ENCODE results near the gene CRIP1. TPM values are rescaled to one million over a fixed set of nuclear protein-coding genes. Genes with fewer than 3 reads are reported as not detected.

CRIP1 gene
- polyA plus RNA-seq, 3 donors: 688 to 2,084 (median 1,032) TPM

DNA sequence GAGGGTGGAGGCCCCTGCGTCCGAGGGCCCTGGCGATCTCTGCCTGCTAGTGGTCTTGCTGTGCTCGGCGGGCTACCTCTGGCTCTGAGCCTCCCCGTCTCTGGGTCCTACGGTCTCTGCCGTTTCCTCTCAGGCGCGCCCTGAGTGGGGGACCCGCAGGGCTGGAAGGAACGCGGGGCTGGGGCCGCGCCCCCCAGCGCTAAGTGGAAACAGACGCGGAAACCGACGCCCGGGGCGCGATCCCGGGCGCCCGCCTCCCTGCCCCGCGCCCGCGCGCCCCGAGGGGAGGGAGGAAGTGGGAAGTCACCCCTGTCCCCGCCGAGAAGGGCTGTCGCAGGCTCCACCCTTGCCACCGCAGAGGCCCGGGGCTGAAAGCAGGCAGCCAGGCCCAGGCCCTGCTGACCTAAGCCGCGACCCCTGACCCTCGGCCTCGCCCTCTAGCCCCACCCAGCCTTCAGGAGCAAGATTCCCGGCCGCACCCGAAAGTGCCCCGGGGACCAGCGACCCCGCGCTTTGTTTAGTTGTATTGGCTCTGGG is 831 bp downstream of the CRIP1 start:
- H3K4me1 ChIP-seq (ENCODE audit: control insufficient read depth in 1 of 2, insufficient read depth in 2 of 2, low read length in 2 of 2): peaks cover 66 to 81% of the 10 kb centered on the region in 2 donors
- peak overlapping the region; percentile 67 to 94 (median 91) for H3K27ac Mint-ChIP-seq
- intact Hi-C loops (cut with micrococcal nuclease): loop anchor here in 1 of 2 donors (10.0 kb wide), 1 partner anchor 423 kb away; the partner anchor contains the start of gene GPR132
- H2AFZ ChIP-seq (ENCODE audit: insufficient read depth, low read depth, low read length, poor library complexity, severe bottlenecking): peak overlapping the region; percentile 50
- H3K79me2 ChIP-seq (ENCODE audit: insufficient read depth, low read length): peaks cover 5% of the 10 kb centered on the region
- TF ChIP-seq, protein P1, sequence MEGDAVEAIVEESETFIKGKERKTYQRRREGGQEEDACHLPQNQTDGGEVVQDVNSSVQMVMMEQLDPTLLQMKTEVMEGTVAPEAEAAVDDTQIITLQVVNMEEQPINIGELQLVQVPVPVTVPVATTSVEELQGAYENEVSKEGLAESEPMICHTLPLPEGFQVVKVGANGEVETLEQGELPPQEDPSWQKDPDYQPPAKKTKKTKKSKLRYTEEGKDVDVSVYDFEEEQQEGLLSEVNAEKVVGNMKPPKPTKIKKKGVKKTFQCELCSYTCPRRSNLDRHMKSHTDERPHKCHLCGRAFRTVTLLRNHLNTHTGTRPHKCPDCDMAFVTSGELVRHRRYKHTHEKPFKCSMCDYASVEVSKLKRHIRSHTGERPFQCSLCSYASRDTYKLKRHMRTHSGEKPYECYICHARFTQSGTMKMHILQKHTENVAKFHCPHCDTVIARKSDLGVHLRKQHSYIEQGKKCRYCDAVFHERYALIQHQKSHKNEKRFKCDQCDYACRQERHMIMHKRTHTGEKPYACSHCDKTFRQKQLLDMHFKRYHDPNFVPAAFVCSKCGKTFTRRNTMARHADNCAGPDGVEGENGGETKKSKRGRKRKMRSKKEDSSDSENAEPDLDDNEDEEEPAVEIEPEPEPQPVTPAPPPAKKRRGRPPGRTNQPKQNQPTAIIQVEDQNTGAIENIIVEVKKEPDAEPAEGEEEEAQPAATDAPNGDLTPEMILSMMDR (IDR thresholded peaks at IDR 0.05): no peak
- no peaks in the 10 kb centered on the region for H3K9me3 ChIP-seq (replicated peaks in 1 of 2; ENCODE audit: control insufficient read depth in 1 of 2, insufficient read depth in 1 of 2, low read length in 2 of 2)
- peaks cover 0 to 5% (median 3%) of the 10 kb centered on the region in 7 donors for H3K9me3 Mint-ChIP-seq
- H3K4me1 Mint-ChIP-seq: peaks cover 49% of the 10 kb centered on the region
- DNase-seq: peak; percentile 79 to 80 (median 79)
- peaks cover 27 to 46% (median 36%) of the 10 kb centered on the region in 3 donors for H3K27me3 Mint-ChIP-seq (ENCODE audit: low read depth in 3 of 3)
- peaks cover 22% of the 10 kb centered on the region for H4K20me1 ChIP-seq (ENCODE audit: insufficient read depth, low read length)
- H3K9ac ChIP-seq (ENCODE audit: insufficient read depth, low read length, poor library complexity, severe bottlenecking): peak overlapping the region; percentile 95
- H3K4me3 Mint-ChIP-seq: peak overlapping the region; percentile 80 to 87
- peaks cover 2 to 39% of the 10 kb centered on the region in 2 donors for H3K27me3 ChIP-seq (ENCODE audit: control insufficient read depth in 2 of 2, insufficient read depth in 2 of 2, low read length in 2 of 2)
- peak overlapping the region; percentile 82 for H3K4me2 ChIP-seq (replicated peaks; ENCODE audit: extremely low read depth, low read length, poor library complexity, severe bottlenecking)
- WGBS (ENCODE audit: insufficient coverage): under 1% methylated on average over 44 of the region's 48 CpGs
- H3K36me3 Mint-ChIP-seq: peaks cover 5 to 9% of the 10 kb centered on the region in 2 donors
- peak overlapping the region; percentile 58 to 89 (median 72) for H3K4me3 ChIP-seq (replicated peaks in 1 of 3; ENCODE audit: low read depth in 2 of 3, low read length in 3 of 3)
- peaks cover 0 to 3% of the 10 kb centered on the region in 2 donors for H3K36me3 ChIP-seq (replicated peaks in 1 of 2; ENCODE audit: control insufficient read depth in 1 of 2, insufficient read depth in 2 of 2, low read length in 2 of 2)
- peak overlapping the region; percentile 79 to 94 for H3K27ac ChIP-seq (ENCODE audit: low read depth in 1 of 2, low read length in 2 of 2)

DNA sequence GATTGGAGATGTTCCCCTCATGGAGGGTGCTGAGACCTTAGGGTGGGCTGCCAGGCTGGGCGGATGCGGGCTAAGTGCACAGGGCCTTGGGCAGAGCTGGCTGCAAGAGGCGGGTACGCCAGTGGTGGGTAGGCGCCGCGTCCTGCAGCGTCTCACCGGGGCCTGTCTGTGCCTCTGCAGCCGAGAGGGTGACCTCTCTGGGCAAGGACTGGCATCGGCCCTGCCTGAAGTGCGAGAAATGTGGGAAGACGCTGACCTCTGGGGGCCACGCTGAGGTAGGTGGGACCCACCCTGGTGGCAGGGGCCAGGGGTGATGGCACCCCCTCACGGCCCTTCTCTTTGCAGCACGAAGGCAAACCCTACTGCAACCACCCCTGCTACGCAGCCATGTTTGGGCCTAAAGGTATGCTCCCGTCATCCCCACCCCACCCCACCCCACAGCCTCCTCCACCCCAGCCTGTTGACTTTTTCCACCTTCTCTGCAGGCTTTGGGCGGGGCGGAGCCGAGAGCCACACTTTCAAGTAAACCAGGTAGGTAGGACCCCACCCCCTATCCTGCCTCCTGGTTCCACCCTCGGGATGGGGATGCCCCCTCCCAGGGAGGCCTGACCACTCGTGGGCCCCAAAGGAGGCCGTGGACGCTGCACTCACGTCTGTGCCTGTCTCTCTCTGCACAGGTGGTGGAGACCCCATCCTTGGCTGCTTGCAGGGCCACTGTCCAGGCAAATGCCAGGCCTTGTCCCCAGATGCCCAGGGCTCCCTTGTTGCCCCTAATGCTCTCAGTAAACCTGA is 1.5 kb downstream of the CRIP1 start:
- Histone ChIP-seq H3K27ac (ENCODE audit: low read depth in 1 of 2, low read length in 2 of 2) (peak overlapping the region; percentile 75 to 94), H3K4me2 (replicated peaks; ENCODE audit: extremely low read depth, low read length, poor library complexity, severe bottlenecking) (peak overlapping the region; percentile 82), H3K36me3 (replicated peaks in 1 of 2; ENCODE audit: control insufficient read depth in 1 of 2, insufficient read depth in 2 of 2, low read length in 2 of 2) (peaks cover 0 to 3% of the 10 kb centered on the region in 2 donors), H2AFZ (ENCODE audit: insufficient read depth, low read depth, low read length, poor library complexity, severe bottlenecking) (no peak overlapping the region), H4K20me1 (ENCODE audit: insufficient read depth, low read length) (peaks cover 26% of the 10 kb centered on the region), H3K9ac (ENCODE audit: insufficient read depth, low read length, poor library complexity, severe bottlenecking) (peak overlapping the region; percentile 95), H3K4me1 (ENCODE audit: control insufficient read depth in 1 of 2, insufficient read depth in 2 of 2, low read length in 2 of 2) (peaks cover 60 to 74% of the 10 kb centered on the region in 2 donors), H3K9me3 (replicated peaks in 1 of 2; ENCODE audit: control insufficient read depth in 1 of 2, insufficient read depth in 1 of 2, low read length in 2 of 2) (no peaks in the 10 kb centered on the region), H3K27me3 (ENCODE audit: control insufficient read depth in 2 of 2, insufficient read depth in 2 of 2, low read length in 2 of 2) (peaks cover 2 to 38% of the 10 kb centered on the region in 2 donors), H3K79me2 (ENCODE audit: insufficient read depth, low read length) (peaks cover 5% of the 10 kb centered on the region), H3K4me3 (replicated peaks in 1 of 3; ENCODE audit: low read depth in 2 of 3, low read length in 3 of 3) (peak overlapping the region; percentile 58 to 89 (median 72))
- intact Hi-C loops (cut with micrococcal nuclease): loop anchor here (2.0 to 10.0 kb wide), 2 partner anchors 13 to 423 kb away; partner anchors contain the start of genes CRIP2 (in 1 of the 2) and GPR132 (in 1 of the 2)
- peaks cover 5 to 10% of the 10 kb centered on the region in 2 donors for H3K36me3 Mint-ChIP-seq
- DNase-seq: no peak
- 64% methylated on average over 19 of the region's 26 CpGs for WGBS (ENCODE audit: insufficient coverage)
- TF ChIP-seq, protein P1 (IDR thresholded peaks at IDR 0.05): no peak
- H3K4me3 Mint-ChIP-seq: peak overlapping the region; percentile 80 to 87
- peaks cover 45% of the 10 kb centered on the region for H3K4me1 Mint-ChIP-seq
- peaks cover 0 to 5% (median 3%) of the 10 kb centered on the region in 7 donors for H3K9me3 Mint-ChIP-seq
- peaks cover 27 to 43% (median 32%) of the 10 kb centered on the region in 3 donors for H3K27me3 Mint-ChIP-seq (ENCODE audit: low read depth in 3 of 3)
- H3K27ac Mint-ChIP-seq: peak overlapping the region; percentile 57 to 96 (median 90)

Measured in CD14-positive monocyte (primary cell).